ENCODE measurements around the gene CCSER2. TPM values are rescaled to one million over a fixed set of nuclear protein-coding genes. Genes with fewer than 3 reads are reported as not detected.

CCSER2 gene
- total RNA-seq, 4 donors from 2014 or later, result 50.1 to 71.0 (median 58.4) TPM

DNA sequence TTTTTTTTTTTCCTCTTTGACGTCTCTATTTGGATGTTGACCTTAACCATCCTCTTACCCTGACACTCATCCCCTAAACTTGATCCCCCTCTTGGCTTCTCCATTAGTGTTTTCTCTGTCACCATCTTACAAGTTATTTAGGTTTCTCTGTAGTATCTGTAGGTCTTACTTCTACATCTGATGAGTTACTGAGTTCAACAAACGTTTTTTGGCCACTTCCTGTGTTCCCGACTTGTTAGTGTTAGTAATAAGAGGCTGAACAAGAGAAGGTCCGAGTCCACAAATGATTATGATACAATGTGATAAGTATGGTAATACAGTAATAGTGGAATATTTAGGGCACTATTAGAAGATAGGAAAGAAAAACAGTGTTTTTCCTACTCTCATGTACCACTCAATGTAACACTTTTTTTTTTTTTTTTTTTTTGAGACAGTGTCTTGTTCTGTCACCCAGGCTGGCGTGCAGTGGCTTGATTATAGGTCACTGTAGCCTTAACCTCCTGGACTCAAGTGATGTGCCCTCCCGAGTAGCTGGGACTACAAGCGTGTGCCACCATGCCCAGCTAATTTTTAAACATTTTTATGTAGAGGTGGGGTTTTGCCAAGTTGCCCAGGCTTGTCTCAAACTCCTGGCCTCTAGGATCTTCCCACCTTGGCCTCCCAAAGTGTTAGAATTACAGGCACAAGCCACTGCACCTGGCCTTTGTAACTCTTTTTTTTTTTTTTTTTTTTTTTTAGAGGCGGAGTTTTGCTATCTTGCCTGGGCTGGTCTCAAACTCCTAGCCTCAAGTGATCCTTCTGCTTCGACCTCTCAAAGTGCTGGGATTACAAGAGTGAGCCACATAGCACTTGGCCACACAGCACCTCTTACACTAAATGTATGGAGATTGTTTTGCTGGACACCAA is 12.5 kb downstream of the CCSER2 start:
- Histone ChIP-seq H3K27me3 (no peaks in the 10 kb centered on the region), H3K36me3 (no peaks in the 10 kb centered on the region), H3K4me3 (replicated peaks in 1 of 3) (no peak overlapping the region), H3K4me1 (peaks cover 18 to 21% of the 10 kb centered on the region in 2 donors), H3K27ac (no peak overlapping the region), H3K9me3 (no peaks in the 10 kb centered on the region)
- WGBS, 2 donors, result 88 to 91% methylated on average over 9 of the region's 9 CpGs
- no peak for DNase-seq
- TF ChIP-seq POLR2A (IDR thresholded peaks at IDR 0.05) (no peak), CTCF (IDR thresholded peaks at IDR 0.05) (no peak)
- intact Hi-C loops (cut with DNase I), result no loop called here

GRCh38 chr10:84341538-84341856 is 13.1 kb downstream of the CCSER2 start:
- Histone ChIP-seq H3K4me3 (replicated peaks in 1 of 3) (no peak overlapping the region), H3K4me1 (peaks cover 16 to 18% of the 10 kb centered on the region in 2 donors), H3K27me3 (no peaks in the 10 kb centered on the region), H3K36me3 (no peaks in the 10 kb centered on the region), H3K9me3 (no peaks in the 10 kb centered on the region), H3K27ac (no peak overlapping the region)
- no peak for TF ChIP-seq CTCF (IDR thresholded peaks at IDR 0.05)
- TF ChIP-seq POLR2A (IDR thresholded peaks at IDR 0.05), result no peak
- DNase-seq, result no peak
- WGBS, 2 donors, result 71 to 80% methylated on average over 1 of the region's 1 CpG
- intact Hi-C loops (cut with DNase I), result no loop called here

DNA sequence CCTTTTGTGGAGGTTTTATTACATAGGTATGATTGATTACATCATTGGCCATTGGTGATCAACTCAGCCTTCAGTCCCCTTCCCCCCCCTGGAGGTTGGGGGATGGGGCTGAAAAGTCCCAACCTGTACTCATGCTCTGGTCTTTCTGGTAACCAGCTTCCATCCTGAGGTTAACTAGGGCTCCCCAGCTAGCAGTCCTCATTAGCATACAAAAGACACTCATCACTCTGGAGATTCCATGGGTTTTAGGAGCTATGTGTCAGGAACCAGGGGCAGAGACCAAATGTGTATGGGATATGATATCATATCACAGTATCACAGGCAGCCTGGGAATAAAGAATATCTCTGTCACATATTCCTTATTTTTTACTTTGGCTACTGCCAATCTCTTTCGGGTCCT is 13.6 kb downstream of the CCSER2 start:
- peaks cover 14 to 15% of the 10 kb centered on the region in 2 donors for H3K4me1 ChIP-seq
- no peak overlapping the region for H3K4me3 ChIP-seq (replicated peaks in 1 of 3)
- no peak overlapping the region for H3K27ac ChIP-seq
- intact Hi-C loops (cut with DNase I), result no loop called here
- no peaks in the 10 kb centered on the region for H3K27me3 ChIP-seq
- DNase-seq, result no peak
- H3K9me3 ChIP-seq, result no peaks in the 10 kb centered on the region
- H3K36me3 ChIP-seq, result no peaks in the 10 kb centered on the region
- WGBS, 2 donors, result 69 to 82% methylated on average over 1 of the region's 1 CpG
- TF ChIP-seq POLR2A (IDR thresholded peaks at IDR 0.05) (no peak), CTCF (IDR thresholded peaks at IDR 0.05) (no peak)

DNA sequence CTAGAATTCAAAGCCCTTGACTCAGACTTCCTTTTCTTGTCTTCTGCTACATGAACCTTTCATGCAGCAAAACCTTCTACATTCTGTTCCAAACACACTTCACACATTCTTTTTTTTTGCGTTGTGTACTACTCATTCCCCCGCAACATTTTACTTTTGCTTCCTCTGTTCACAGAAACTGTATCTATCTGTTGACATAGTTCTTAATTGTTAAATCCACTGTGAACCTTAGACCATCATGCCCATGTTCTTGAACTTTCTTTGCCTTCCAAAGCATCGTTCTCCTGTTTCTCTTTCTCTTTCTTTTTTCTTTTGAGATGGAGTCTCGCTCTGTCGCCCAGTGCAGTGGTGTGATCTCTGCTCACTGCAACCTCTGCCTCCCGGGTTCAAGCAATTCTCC is 14.2 kb downstream of the CCSER2 start:
- Histone ChIP-seq H3K36me3 (no peaks in the 10 kb centered on the region), H3K9me3 (no peaks in the 10 kb centered on the region), H3K4me1 (peaks cover 11 to 13% of the 10 kb centered on the region in 2 donors), H3K27me3 (no peaks in the 10 kb centered on the region), H3K4me3 (replicated peaks in 1 of 3) (no peak overlapping the region), H3K27ac (no peak overlapping the region)
- WGBS, 2 donors, result 84 to 86% methylated on average over 6 of the region's 6 CpGs
- intact Hi-C loops (cut with DNase I), result no loop called here
- no peak for DNase-seq
- TF ChIP-seq POLR2A (IDR thresholded peaks at IDR 0.05) (no peak), CTCF (IDR thresholded peaks at IDR 0.05) (no peak)

- Histone ChIP-seq H3K4me3 (replicated peaks in 1 of 3) (no peak overlapping the region), H3K27ac (no peak overlapping the region), H3K36me3 (no peaks in the 10 kb centered on the region), H3K4me1 (peaks cover 14 to 16% of the 10 kb centered on the region in 2 donors), H3K9me3 (no peaks in the 10 kb centered on the region), H3K27me3 (no peaks in the 10 kb centered on the region)
- intact Hi-C loops (cut with DNase I), result no loop called here
- DNase-seq, result no peak
- WGBS, 2 donors, result 88 to 89% methylated on average over 1 of the region's 1 CpG
- no peak for TF ChIP-seq CTCF (IDR thresholded peaks at IDR 0.05)
- TF ChIP-seq POLR2A (IDR thresholded peaks at IDR 0.05), result no peak
Measured at GRCh38 chr10:84343831-84344230, 15.4 kb downstream of the CCSER2 start.

Measured in thyroid gland (tissue), 4 donors.